H7 (cell line): ENCODE data around the gene KCNJ14. TPM values are rescaled to one million over a fixed set of nuclear protein-coding genes. Genes with fewer than 3 reads are reported as not detected.

ENCODE experiments used
- DNase-seq: peaks from one replicate; pipeline ENCODE4 v3.0.0; 2012
- H3K27me3 ChIP-seq: 2 replicates; pipeline ENCODE4 v1.6.0; 2011; ENCODE audit warnings: mild to moderate bottlenecking, low read length; ENCODE audit not compliant: control insufficient read depth, insufficient read depth
- H3K36me3 ChIP-seq: replicated peaks from 2 replicates; pipeline ENCODE4 v1.5.1; 2011; ENCODE audit warnings: low read length; ENCODE audit not compliant: control insufficient read depth, insufficient read depth
- H3K4me3 ChIP-seq: 2 replicates; pipeline ENCODE4 v1.5.1; 2011; ENCODE audit warnings: low read depth, mild to moderate bottlenecking, control low read depth, low read length, moderate library complexity; ENCODE audit not compliant: insufficient read depth
- total RNA-seq: library from RNA; depleted of rRNA; stranded (reverse); fragments of >200 nt; shearing (Covaris generic); gene quantifications from 2 replicates; pipeline ENCODE4 v1.2.3, GENCODE V29; 2014

Gene KCNJ14
- total RNA-seq, 1 experiment from 2014 or later: 0.21 TPM

DNA sequence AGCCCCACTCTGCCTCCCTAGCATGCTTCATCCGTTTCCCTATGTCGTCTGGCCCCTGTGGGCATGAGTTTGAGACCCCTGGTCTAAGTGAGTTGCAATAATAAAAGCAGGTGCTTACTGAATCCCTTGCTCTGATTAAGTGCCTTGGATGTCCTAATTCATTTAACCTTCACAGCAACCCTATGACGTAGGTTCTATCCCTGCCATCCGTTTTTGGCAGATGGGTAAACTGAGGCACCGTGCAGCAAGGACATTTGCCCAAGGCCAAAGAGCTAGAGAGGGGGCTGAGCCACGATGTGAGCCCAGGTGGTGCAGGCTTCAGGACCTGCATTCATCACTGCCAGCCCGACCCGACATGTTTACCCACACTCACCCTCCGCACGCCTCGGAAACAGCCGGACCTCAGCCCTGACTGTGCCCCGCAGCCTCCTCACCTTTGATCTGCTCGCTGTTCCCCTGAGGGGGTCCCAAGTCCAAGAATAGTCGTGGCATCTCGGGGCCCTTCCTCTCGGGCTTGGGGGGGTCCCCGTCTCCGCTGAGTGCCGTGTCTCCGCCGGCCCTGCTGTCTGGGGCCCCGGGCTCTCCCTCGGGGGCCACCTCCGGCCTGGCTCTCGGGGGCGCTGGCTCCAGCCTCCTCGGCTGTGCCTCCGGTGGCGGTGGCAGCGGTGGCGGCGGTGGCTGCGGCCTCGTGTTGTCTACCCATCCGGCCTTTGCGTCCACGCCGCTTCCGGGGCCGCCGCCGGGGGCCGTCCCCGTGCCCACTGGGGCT, 41.8 kb downstream of the KCNJ14 start:
- Histone ChIP-seq H3K27me3 (peaks cover 21% of the 10 kb centered on the region), H3K36me3 (no peaks in the 10 kb centered on the region), H3K4me3 (no peak overlapping the region)
- no peak for DNase-seq

DNA sequence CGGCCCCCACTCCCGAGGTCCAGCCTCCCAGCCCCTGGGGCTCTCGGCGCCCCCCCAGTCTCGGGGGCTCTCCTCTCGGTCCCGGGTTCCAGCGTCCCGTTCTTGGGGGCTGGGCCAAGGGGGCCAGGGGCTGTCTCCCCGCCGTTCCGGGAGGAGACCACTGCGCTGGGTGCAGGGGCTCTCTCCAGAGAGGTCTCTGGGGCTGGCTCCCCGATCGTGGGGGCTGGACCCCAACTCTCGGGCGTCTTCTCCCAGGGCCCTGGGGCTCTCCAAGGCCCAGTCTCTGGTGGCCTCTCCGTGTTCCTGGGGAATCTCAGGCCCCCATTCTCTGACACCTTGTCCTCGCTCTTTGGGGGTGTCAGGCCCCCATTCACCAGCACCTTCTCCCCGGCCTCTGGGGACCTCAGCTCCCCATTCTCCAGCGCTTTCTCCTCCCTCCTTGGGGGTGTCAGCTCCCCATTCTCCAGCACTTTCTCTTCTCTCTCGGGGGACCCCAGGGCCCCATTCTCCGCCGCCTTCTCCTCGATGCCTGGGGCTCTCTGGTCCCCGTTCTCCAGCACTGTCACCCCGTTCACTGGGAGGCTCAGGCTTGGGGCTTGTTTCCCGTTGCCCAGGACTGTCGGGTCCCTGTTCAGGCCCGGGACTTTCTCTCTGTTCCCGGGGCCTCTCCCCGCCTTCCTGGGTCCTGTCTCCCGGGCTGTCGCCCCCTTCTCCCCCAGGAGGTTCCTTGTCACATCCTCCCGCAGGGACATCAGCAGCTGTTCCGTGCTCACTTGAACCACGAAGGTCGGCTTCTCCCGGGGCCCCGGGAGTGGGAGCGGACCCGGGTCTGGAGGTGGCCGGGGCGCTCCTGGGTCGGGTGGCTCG, 42.6 kb downstream of the KCNJ14 start:
- H3K4me3 ChIP-seq: no peak overlapping the region
- DNase-seq: peak; percentile 48

GRCh38 chr19:48498595-48499311, 43.4 kb downstream of the KCNJ14 start:
- peaks cover 21% of the 10 kb centered on the region for H3K27me3 ChIP-seq
- H3K4me3 ChIP-seq: no peak overlapping the region
- DNase-seq: peak; percentile 46
- H3K36me3 ChIP-seq: no peaks in the 10 kb centered on the region

More for the DNA sequence above, 42.6 kb downstream of the KCNJ14 start:
- Histone ChIP-seq H3K36me3 (no peaks in the 10 kb centered on the region), H3K27me3 (peaks cover 21% of the 10 kb centered on the region)

DNA sequence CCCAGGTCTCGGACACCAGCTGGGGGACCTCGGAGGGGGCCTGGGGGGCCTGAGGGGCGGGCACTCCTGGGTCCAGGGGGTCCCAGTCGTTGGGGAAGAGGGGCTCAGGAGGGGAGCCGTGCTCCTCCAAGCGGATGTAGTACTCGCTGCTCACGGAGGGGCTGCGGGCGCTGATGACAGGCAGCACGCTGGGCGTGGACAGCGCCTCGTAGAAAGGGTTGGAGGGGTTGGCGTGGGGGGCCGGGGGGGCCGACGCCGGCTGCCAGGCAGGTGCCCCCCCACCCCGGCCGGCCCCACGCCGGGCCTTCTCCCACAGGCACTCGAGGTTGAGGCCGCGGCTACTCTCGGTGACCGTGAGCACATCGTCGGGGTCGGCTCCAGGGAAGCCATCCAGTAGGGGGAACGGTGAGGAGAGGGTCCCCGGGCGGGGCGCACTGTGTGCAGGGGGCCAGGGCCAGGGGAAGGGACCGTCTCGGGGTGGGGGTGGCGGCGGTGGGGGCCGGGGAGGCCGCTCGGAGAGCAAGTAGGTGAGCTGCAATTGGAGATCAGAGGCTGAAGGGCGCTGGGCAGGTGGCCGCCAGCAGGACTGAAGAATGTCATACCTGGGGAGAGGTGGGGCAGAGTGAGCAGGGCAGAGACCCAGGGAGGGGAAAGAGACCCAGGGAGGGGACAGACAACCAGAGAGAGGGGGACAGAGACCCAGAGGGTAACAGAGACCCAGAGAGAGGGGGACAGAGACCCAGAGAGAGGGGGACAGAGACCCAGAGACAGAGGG, 44.1 kb downstream of the KCNJ14 start:
- no peak overlapping the region for H3K4me3 ChIP-seq
- peak; percentile 47 for DNase-seq
- H3K36me3 ChIP-seq: no peaks in the 10 kb centered on the region
- peaks cover 15% of the 10 kb centered on the region for H3K27me3 ChIP-seq

- DNase-seq: no peak
- peaks cover 7% of the 10 kb centered on the region; the same call in 1 of the 2 replicates for H3K27me3 ChIP-seq
- peak overlapping the region; percentile 53 for H3K4me3 ChIP-seq
- no peaks in the 10 kb centered on the region for H3K36me3 ChIP-seq
These were observed 45.6 kb downstream of the KCNJ14 start for GRCh38 chr19:48500830-48501493.

GRCh38 chr19:48501494-48502349, 46.3 kb downstream of the KCNJ14 start:
- Histone ChIP-seq H3K36me3 (no peaks in the 10 kb centered on the region), H3K27me3 (peaks cover 7% of the 10 kb centered on the region; the same call in 1 of the 2 replicates), H3K4me3 (peak overlapping the region; percentile 53)
- peak; percentile 98 for DNase-seq

DNA sequence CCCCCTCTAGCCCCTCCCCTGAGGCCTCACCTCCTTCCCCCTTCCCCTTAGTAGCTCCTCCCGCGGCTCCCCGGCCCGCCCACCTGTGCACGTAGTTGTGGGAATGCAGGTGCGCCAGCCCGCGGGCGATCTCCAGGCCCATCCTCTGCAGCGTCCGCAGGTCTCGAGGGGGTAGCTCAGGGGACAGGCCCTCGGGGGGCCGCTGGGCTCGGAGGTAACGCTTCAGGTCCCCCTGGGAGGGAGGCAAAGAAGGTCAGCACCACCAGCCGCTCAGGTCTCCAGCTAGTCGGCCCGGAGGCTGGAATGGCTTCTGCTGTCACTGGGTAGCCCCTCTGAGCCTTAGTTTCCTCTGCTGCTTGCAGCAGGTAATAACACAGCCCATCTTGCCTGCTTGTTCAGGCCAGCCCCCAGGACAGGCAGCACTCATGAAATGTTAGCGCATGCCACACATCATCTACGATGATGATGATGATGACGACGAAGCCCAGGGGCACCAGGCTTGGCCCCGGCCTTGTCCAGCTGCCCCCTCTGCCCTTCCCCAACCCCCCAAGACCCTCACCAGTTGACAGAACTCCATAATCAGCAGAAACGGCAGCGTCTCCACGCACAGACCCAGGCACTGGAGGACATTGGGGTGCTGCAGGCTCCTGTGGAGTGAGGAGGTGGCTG, 47.1 kb downstream of the KCNJ14 start:
- H3K4me3 ChIP-seq: peak overlapping the region; percentile 49
- DNase-seq: no peak
- H3K36me3 ChIP-seq: peaks cover 1% of the 10 kb centered on the region; the same call in 1 of the 2 replicates
- H3K27me3 ChIP-seq: peaks cover 5% of the 10 kb centered on the region; the same call in 1 of the 2 replicates

DNA sequence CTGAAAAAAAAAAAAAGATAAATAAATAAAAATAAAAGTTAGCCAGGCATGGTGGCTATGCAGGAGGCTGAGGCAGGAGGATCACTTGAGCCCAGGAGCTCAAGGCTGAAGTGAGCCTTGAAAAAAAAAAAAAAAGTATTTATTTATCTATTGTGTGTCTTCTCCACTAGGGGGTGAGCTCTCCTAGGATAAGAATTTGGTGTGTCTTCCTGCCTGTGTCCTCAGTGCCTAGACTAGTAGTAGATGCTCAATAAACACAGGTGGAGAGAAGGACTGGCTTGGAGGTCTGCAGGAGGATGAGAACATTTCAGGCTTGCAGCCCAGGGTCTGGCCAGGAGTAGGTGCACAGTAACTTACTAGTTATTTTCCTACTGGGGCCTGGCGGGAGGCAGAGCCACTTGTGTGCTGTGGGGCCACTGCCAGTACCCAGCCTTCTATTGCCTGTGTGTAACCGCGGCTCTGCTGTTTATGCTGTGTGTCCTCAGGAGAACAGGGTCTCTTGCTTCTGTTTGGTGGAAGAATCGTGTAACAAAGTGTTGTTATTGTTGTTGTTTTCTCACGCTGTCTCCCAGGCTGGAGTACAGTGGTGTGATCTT, 50.9 kb downstream of the KCNJ14 start:
- Histone ChIP-seq H3K36me3 (peaks cover 1% of the 10 kb centered on the region), H3K27me3 (peaks cover 12% of the 10 kb centered on the region; the same call in 1 of the 2 replicates), H3K4me3 (no peak overlapping the region)
- DNase-seq: peak; percentile 75

- H3K27me3 ChIP-seq: peaks cover 20% of the 10 kb centered on the region
- DNase-seq: no peak
- H3K4me3 ChIP-seq: no peak overlapping the region
- H3K36me3 ChIP-seq: peaks cover 1% of the 10 kb centered on the region
These were observed 52.6 kb downstream of the KCNJ14 start for GRCh38 chr19:48507911-48508439.

DNA sequence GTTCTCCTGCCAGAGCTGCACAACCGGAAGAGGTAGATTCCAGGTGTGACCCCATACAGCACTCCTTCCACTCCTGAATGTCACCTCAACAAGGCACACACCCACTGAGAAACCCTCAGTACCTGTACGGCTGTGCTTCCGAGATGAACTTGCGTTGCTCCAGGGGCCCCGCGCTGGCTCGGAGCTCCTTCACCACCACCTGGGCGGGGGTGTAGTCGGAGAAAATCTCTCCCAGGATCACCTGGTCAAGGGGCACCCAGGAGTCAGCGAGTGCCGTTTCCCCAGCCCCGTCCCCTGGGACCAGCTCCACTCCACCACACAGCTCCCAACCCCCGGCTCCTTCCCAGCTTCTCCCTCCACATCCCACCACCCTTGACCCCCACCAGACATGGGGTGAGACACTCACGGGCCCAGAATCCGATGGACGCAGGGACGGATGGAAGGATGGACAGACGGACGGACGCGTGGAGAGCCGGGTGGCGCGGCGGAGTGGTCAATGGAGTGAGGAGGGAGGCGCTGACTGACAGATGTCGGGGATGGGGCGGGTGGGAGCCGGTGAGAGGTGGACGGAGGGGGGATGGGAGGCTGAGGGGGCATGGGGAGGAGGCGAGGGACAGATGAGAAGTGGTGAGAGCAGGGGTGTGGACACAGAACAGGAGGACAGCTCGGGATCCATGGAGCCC, 53.5 kb downstream of the KCNJ14 start:
- Histone ChIP-seq H3K27me3 (peaks cover 25% of the 10 kb centered on the region), H3K4me3 (no peak overlapping the region), H3K36me3 (peaks cover 1% of the 10 kb centered on the region)
- no peak for DNase-seq

DNA sequence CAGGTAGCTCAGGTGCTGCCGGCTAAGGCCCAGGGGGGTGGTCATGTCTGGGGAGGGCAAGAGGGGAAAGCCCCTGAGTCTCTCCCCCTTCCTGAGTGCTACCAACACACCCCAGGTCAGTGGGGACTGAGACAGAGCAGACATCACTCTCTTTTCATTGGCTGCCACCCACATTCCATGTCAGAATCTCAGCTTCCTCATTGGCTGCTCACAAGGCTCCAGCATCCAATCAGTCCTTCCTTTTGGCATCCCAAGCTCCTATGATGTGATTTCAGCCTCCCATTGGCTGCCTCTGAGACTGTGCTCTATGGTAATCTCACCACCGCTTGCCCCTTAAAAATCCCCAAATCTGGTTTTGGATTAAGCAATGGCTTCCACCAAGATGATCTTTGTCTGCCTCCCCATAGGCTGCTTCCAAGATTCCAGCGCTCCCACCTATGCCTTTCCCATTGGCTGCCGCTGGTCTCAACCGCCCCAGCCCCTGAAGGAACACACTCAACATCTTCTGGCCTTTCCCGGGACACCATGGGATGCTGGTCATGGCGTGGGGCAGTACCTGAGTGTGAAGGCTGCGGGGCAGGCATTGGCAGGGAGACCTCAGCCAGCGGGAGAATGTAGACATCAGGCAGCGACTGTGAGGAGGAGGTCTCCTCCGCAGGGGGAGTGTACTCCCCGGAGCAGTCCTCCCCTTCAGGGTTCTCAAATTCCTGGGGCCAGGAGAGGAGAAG, 54.3 kb downstream of the KCNJ14 start:
- H3K4me3 ChIP-seq: peak overlapping the region; percentile 37; the same call in 1 of the 2 replicates

More for the DNA sequence above, 54.3 kb downstream of the KCNJ14 start:
- DNase-seq: peak; percentile 85
- Histone ChIP-seq H3K27me3 (peaks cover 25% of the 10 kb centered on the region), H3K36me3 (peaks cover 1% of the 10 kb centered on the region)
